KMS-11 (cell line): Measurements from ENCODE around the gene KCNS1.

Experiments
- H2AFZ ChIP-seq: fragments of 200-600 bp; sonication (generic); 2 replicates; pipeline ENCODE4 v1.6.1; 2016; ENCODE audit warnings: antibody characterized with exemption, mixed run types, low read depth
- H3K27ac ChIP-seq: fragments of 200-600 bp; sonication (generic); 2 replicates; pipeline ENCODE4 v1.6.1; 2016; ENCODE audit warnings: mild to moderate bottlenecking, mixed run types
- H3K27me3 ChIP-seq: fragments of 200-600 bp; sonication (generic); 2 replicates; pipeline ENCODE4 v1.6.1; 2017; ENCODE audit warnings: mild to moderate bottlenecking, low read depth, mixed run types, moderate library complexity; ENCODE audit not compliant: insufficient read depth
- H3K36me3 ChIP-seq: fragments of 200-600 bp; sonication (generic); 2 replicates; pipeline ENCODE4 v1.6.1; 2017; ENCODE audit warnings: mild to moderate bottlenecking, mixed run types; ENCODE audit not compliant: insufficient read depth
- H3K4me1 ChIP-seq: fragments of 200-600 bp; sonication (generic); 2 replicates; pipeline ENCODE4 v1.6.1; 2016; ENCODE audit warnings: mild to moderate bottlenecking, low read depth, mixed run types; ENCODE audit not compliant: poor library complexity, severe bottlenecking
- H3K4me2 ChIP-seq: fragments of 200-600 bp; sonication (generic); 2 replicates; pipeline ENCODE4 v1.7.0; 2016; ENCODE audit warnings: mild to moderate bottlenecking, mixed run types
- H3K4me3 ChIP-seq: fragments of 200-600 bp; sonication (generic); IDR thresholded peaks from 2 replicates; pipeline ENCODE4 v1.6.1; 2017; ENCODE audit warnings: low read depth, low read length, mixed read lengths; ENCODE audit not compliant: insufficient read depth
- H3K79me2 ChIP-seq: fragments of 200-600 bp; sonication (generic); 2 replicates; pipeline ENCODE4 v1.6.1; 2016; ENCODE audit warnings: low read depth, mixed run types; ENCODE audit not compliant: insufficient read depth
- H3K9ac ChIP-seq: fragments of 200-600 bp; sonication (generic); 2 replicates; pipeline ENCODE4 v1.6.1; 2016; ENCODE audit warnings: mild to moderate bottlenecking, mixed run types
- H4K20me1 ChIP-seq: fragments of 200-600 bp; sonication (generic); 2 replicates; pipeline ENCODE4 v1.6.1; 2016; ENCODE audit warnings: mild to moderate bottlenecking, mixed run types; ENCODE audit not compliant: insufficient read depth
- TF ChIP-seq, protein P1 (sequence below): fragments of 200-600 bp; sonication (generic); conservative IDR thresholded peaks from 2 replicates; pipeline ENCODE4 v1.6.1; 2017; ENCODE audit warnings: low read depth, mild to moderate bottlenecking, antibody characterized with exemption, low read length, moderate library complexity, mixed read lengths

KCNS1 gene

DNA sequence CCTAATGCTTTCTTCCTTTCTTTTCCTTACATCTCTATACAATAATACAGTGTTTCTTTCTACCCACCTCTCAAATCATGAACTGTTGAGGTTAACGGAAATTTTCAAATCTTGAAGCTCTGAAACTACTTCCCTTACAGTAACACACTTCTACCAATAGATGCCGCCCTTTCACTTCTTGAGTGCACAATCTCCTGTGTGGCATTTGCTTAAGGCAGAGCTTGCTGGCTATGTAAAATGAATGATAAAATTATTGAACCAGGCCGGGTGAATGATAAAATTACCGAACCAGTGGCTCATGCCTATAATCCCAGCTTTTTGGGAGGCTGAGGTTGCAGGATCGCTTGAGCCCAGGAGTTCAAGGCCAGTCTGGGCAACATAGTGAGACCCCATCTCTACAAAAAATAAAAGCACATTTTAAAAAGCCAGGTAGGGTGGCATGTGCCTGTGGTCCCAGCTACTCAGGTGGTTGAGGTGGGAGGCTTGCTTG, 56.8 kb downstream of the KCNS1 start:
- Histone ChIP-seq H3K9ac (no peak overlapping the region), H3K27me3 (no peaks in the 10 kb centered on the region), H3K4me2 (peak overlapping the region; percentile 1; the same call in 1 of the 2 replicates), H4K20me1 (no peaks in the 10 kb centered on the region), H3K4me3 (no peak overlapping the region), H3K36me3 (no peaks in the 10 kb centered on the region), H3K79me2 (peaks cover 32% of the 10 kb centered on the region; the same call in 1 of the 2 replicates), H2AFZ (no peak overlapping the region), H3K4me1 (peaks cover 84% of the 10 kb centered on the region), H3K27ac (0 out of 2 replicates have a peak overlapping the region, but pooled peaks have one; percentile 4)
- TF ChIP-seq, protein P1, sequence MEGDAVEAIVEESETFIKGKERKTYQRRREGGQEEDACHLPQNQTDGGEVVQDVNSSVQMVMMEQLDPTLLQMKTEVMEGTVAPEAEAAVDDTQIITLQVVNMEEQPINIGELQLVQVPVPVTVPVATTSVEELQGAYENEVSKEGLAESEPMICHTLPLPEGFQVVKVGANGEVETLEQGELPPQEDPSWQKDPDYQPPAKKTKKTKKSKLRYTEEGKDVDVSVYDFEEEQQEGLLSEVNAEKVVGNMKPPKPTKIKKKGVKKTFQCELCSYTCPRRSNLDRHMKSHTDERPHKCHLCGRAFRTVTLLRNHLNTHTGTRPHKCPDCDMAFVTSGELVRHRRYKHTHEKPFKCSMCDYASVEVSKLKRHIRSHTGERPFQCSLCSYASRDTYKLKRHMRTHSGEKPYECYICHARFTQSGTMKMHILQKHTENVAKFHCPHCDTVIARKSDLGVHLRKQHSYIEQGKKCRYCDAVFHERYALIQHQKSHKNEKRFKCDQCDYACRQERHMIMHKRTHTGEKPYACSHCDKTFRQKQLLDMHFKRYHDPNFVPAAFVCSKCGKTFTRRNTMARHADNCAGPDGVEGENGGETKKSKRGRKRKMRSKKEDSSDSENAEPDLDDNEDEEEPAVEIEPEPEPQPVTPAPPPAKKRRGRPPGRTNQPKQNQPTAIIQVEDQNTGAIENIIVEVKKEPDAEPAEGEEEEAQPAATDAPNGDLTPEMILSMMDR, result peak; percentile 96

DNA sequence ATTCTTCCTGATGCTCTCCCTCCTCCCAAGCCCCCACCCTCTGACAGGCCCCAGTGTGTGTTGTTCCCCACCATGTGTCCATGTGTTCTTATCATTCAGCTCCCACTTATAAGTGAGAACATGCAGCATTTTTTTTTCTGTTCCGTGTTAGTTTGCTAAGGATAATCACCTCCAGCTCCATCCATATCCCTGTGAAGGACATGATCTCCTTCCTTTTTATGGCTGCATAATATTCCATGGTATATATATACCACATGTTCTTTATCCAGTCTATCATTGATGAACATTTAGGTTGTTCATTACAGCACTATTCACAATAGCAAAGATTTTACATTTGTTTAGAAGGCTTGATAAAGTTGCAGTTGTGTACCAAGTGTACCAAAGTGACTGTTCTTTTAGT, 57.9 kb downstream of the KCNS1 start:
- Histone ChIP-seq H3K9ac (no peak overlapping the region), H3K36me3 (no peaks in the 10 kb centered on the region), H3K27ac (no peak overlapping the region), H2AFZ (no peak overlapping the region), H3K4me2 (no peak overlapping the region), H3K27me3 (no peaks in the 10 kb centered on the region), H4K20me1 (no peaks in the 10 kb centered on the region), H3K4me1 (peaks cover 84% of the 10 kb centered on the region), H3K4me3 (no peak overlapping the region), H3K79me2 (peaks cover 20% of the 10 kb centered on the region; the same call in 1 of the 2 replicates)
- TF ChIP-seq, protein P1, result no peak
